ENCODE measurements around the gene PDP2. TPM values are rescaled to one million over a fixed set of nuclear protein-coding genes. Genes with fewer than 3 reads are reported as not detected.

Gene PDP2
- total RNA-seq, 1 experiment from 2014 or later = 27.2 TPM

- H3K4me3 Mint-ChIP-seq (ENCODE audit: low read depth, unreplicated experiment) = no peak overlapping the region
- no peaks in the 10 kb centered on the region for H3K9me3 Mint-ChIP-seq (ENCODE audit: low read depth, unreplicated experiment)
- peaks cover 38% of the 10 kb centered on the region for H3K27me3 Mint-ChIP-seq (ENCODE audit: unreplicated experiment)
- DNase-seq = no peak
- H3K4me1 Mint-ChIP-seq (ENCODE audit: low read depth, unreplicated experiment) = no peaks in the 10 kb centered on the region
- CTCF ChIA-PET = interaction anchor here (0.6 to 1.0 kb wide), 3 partner anchors 18 to 100 kb away, joined by 3 read pairs; no protein-coding TSS in a partner anchor
- intact Hi-C loops (cut with micrococcal nuclease; ENCODE audit: unreplicated experiment) = no loop called here
- no TSS peak for BruUV-seq (replicated peaks)
- TF ChIP-seq CTCF (IDR thresholded peaks at IDR 0.05; ENCODE audit: unreplicated experiment) = no peak
- no peak overlapping the region for H3K27ac Mint-ChIP-seq (ENCODE audit: unreplicated experiment)
- H3K36me3 Mint-ChIP-seq (ENCODE audit: insufficient read depth, unreplicated experiment) = no peaks in the 10 kb centered on the region
Observed at GRCh38 chr16:66918355-66918754, 38.0 kb downstream of the PDP2 start.

- H3K4me1 Mint-ChIP-seq (ENCODE audit: low read depth, unreplicated experiment) = no peaks in the 10 kb centered on the region
- CTCF ChIA-PET = interaction anchor here (0.6 to 1.3 kb wide), 4 partner anchors 10 to 99 kb away, joined by 3 read pairs; no protein-coding TSS in a partner anchor
- no peak within 1 kb of the TSS for H3K27ac Mint-ChIP-seq (ENCODE audit: unreplicated experiment)
- TF ChIP-seq CTCF (IDR thresholded peaks at IDR 0.05; ENCODE audit: unreplicated experiment) = no peak
- intact Hi-C loops (cut with micrococcal nuclease; ENCODE audit: unreplicated experiment) = no loop called here
- no peak within 1 kb of the TSS for H3K4me3 Mint-ChIP-seq (ENCODE audit: low read depth, unreplicated experiment)
- H3K9me3 Mint-ChIP-seq (ENCODE audit: low read depth, unreplicated experiment) = no peaks in the 10 kb centered on the region
- no peaks in the 10 kb centered on the region for H3K36me3 Mint-ChIP-seq (ENCODE audit: insufficient read depth, unreplicated experiment)
- H3K27me3 Mint-ChIP-seq (ENCODE audit: unreplicated experiment) = peaks cover 42% of the 10 kb centered on the region
- BruUV-seq (replicated peaks) = no TSS peak
- DNase-seq = no peak
Observed at GRCh38 chr16:66918803-66919568, 38.7 kb downstream of the PDP2 start, which contains the start of gene CDH16. CDH16 (minus strand) TSS chr16:66918885; CDS start chr16:66918065, 820 bp downstream.

GRCh38 chr16:66919569-66920298 is 39.4 kb downstream of the PDP2 start:
- Mint-ChIP-seq H3K9me3 (ENCODE audit: low read depth, unreplicated experiment) (no peaks in the 10 kb centered on the region), H3K27me3 (ENCODE audit: unreplicated experiment) (peaks cover 42% of the 10 kb centered on the region), H3K4me1 (ENCODE audit: low read depth, unreplicated experiment) (no peaks in the 10 kb centered on the region), H3K4me3 (ENCODE audit: low read depth, unreplicated experiment) (no peak overlapping the region), H3K27ac (ENCODE audit: unreplicated experiment) (no peak overlapping the region), H3K36me3 (ENCODE audit: insufficient read depth, unreplicated experiment) (no peaks in the 10 kb centered on the region)
- intact Hi-C loops (cut with micrococcal nuclease; ENCODE audit: unreplicated experiment) = no loop called here
- no TSS peak for BruUV-seq (replicated peaks)
- no peak for DNase-seq
- no peak for TF ChIP-seq CTCF (IDR thresholded peaks at IDR 0.05; ENCODE audit: unreplicated experiment)
- CTCF ChIA-PET = interaction anchor here (1.3 kb wide), 1 partner anchor 9 kb away, joined by 3 read pairs; no protein-coding TSS in a partner anchor

DNA sequence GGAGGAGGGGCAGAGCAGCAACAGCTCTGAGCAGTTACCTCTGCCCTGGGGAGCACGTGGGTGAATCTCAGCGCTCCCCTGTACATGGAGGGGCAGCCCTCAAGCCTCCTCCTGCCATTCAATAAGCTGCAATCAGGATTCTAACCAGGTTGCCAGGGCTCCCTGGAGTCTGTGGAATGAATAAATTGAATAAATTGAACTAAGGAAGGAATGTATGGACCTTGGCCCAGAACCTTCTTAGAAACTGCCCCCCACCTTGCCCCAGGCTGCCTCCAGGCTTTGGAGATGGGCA is 39.9 kb downstream of the PDP2 start:
- peaks cover 42% of the 10 kb centered on the region for H3K27me3 Mint-ChIP-seq (ENCODE audit: unreplicated experiment)
- H3K4me1 Mint-ChIP-seq (ENCODE audit: low read depth, unreplicated experiment) = peaks cover 1% of the 10 kb centered on the region

More for the DNA sequence above, 39.9 kb downstream of the PDP2 start:
- Mint-ChIP-seq H3K4me3 (ENCODE audit: low read depth, unreplicated experiment) (no peak overlapping the region), H3K27ac (ENCODE audit: unreplicated experiment) (no peak overlapping the region), H3K9me3 (ENCODE audit: low read depth, unreplicated experiment) (no peaks in the 10 kb centered on the region), H3K36me3 (ENCODE audit: insufficient read depth, unreplicated experiment) (peaks cover 3% of the 10 kb centered on the region)
- no TSS peak for BruUV-seq (replicated peaks)
- intact Hi-C loops (cut with micrococcal nuclease; ENCODE audit: unreplicated experiment) = no loop called here
- DNase-seq = no peak
- CTCF ChIA-PET = no interaction called here
- TF ChIP-seq CTCF (IDR thresholded peaks at IDR 0.05; ENCODE audit: unreplicated experiment) = no peak

Data from Calu3 (cell line).